PC-3 (cell line): ENCODE data around the gene EYS. TPM values are rescaled to one million over a fixed set of nuclear protein-coding genes. Genes with fewer than 3 reads are reported as not detected.

Experiments used
- ATAC-seq: fragments of 200-7000 bp; cut with Tn5 transposase; 2 replicates; pipeline ENCODE4 v1.9.1; 2020; ENCODE audit warnings: mild to moderate bottlenecking, moderate library complexity
- BruUV-seq: library from RNA; stranded (reverse); fragments of 400-500 nt; replicated peaks from 2 replicates; lab custom pipeline; 2021; lab: Mats Ljungman, UMichigan
- CTCF ChIA-PET: fragments of 300-600 bp; sonication (Branson Sonifier 250); formaldehyde crosslinking; loops from one replicate; lab custom pipeline; 2022; ENCODE audit warnings: antibody characterized with exemption; lab: Charles Lee
- POLR2A ChIA-PET: fragments of 300-600 bp; sonication (Branson Sonifier 250); formaldehyde crosslinking; loops from one replicate; lab custom pipeline; 2022; ENCODE audit warnings: antibody characterized with exemption; ENCODE audit not compliant: unreplicated experiment; lab: Charles Lee
- DNase-seq: peaks from one replicate; pipeline ENCODE4 v3.0.0-alpha.2; 2015
- H2AFZ ChIP-seq: fragments of 300-600 bp; sonication (generic); 2 replicates; pipeline ENCODE4 v1.6.0; 2016; ENCODE audit warnings: antibody characterized with exemption, low read length
- H3F3A ChIP-seq: fragments of 300-600 bp; sonication (generic); one replicate; pipeline ENCODE4 v1.6.0; 2017; ENCODE audit warnings: antibody characterized with exemption, low read length, control low read depth, mild to moderate bottlenecking; ENCODE audit not compliant: unreplicated experiment
- H3K27ac ChIP-seq: fragments of 300-600 bp; sonication (generic); 2 replicates; pipeline ENCODE4 v1.5.1; 2016; ENCODE audit warnings: mild to moderate bottlenecking, low read length
- H3K27me3 ChIP-seq: fragments of 300-600 bp; sonication (generic); 2 replicates; pipeline ENCODE4 v1.6.1; 2016; ENCODE audit warnings: low read length, mixed read lengths
- H3K36me3 ChIP-seq: fragments of 300-600 bp; sonication (generic); 2 replicates; pipeline ENCODE4 v1.6.1; 2016; ENCODE audit warnings: low read depth, mixed run types, low read length, mixed read lengths
- H3K4me1 ChIP-seq: fragments of 300-600 bp; sonication (generic); 2 replicates; pipeline ENCODE4 v1.5.1; 2016; ENCODE audit warnings: low read length; ENCODE audit not compliant: insufficient read depth
- H3K4me2 ChIP-seq: fragments of 300-600 bp; sonication (generic); 2 replicates; pipeline ENCODE4 v1.6.0; 2016; ENCODE audit warnings: low read length
- H3K4me3 ChIP-seq: fragments of 300-600 bp; sonication (generic); 2 replicates; pipeline ENCODE4 v1.5.1; 2016; ENCODE audit warnings: mild to moderate bottlenecking, low read length, mixed read lengths
- H3K79me2 ChIP-seq: fragments of 300-600 bp; sonication (generic); 2 replicates; pipeline ENCODE4 v1.6.1; 2017; ENCODE audit warnings: low read length, mixed read lengths
- H3K9ac ChIP-seq: fragments of 300-600 bp; sonication (generic); 2 replicates; pipeline ENCODE4 v1.6.0; 2016; ENCODE audit warnings: mild to moderate bottlenecking, low read length
- H3K9me2 ChIP-seq: fragments of 300-600 bp; sonication (generic); replicated peaks from 2 replicates; pipeline ENCODE4 v1.6.1; 2016; ENCODE audit warnings: mixed run types, low read length, mixed read lengths
- H3K9me3 ChIP-seq: fragments of 300-600 bp; sonication (generic); 2 replicates; pipeline ENCODE4 v1.6.1; 2016; ENCODE audit warnings: low read length, mixed read lengths
- H4K20me1 ChIP-seq: fragments of 300-600 bp; sonication (generic); 2 replicates; pipeline ENCODE4 v1.6.1; 2016; ENCODE audit warnings: low read length, mixed read lengths
- CTCF ChIP-seq: fragments of 300-600 bp; sonication (generic); conservative IDR thresholded peaks from 2 replicates; pipeline ENCODE4 v1.5.1; 2017; ENCODE audit warnings: antibody characterized with exemption, low read depth, mild to moderate bottlenecking, low read length
- EZH2 ChIP-seq: fragments of 300-600 bp; sonication (generic); IDR thresholded peaks from one replicate; pipeline ENCODE4 v1.6.1; 2017; ENCODE audit warnings: antibody characterized with exemption, mild to moderate bottlenecking, low read length; ENCODE audit not compliant: unreplicated experiment
- EZH2phosphoT487 ChIP-seq: fragments of 300-600 bp; sonication (generic); IDR thresholded peaks from 2 replicates; pipeline ENCODE4 v1.6.1; 2018; ENCODE audit warnings: mild to moderate bottlenecking, antibody characterized with exemption, low read length, borderline replicate concordance
- intact Hi-C: fragments of 100-400 bp; cut with micrococcal nuclease; formaldehyde crosslinking; loops from 2 replicates; pipeline ENCODE4 v1.9.0; 2023
- total RNA-seq: library from RNA; depleted of rRNA; stranded (reverse); fragments of >200 nt; gene quantifications from 2 replicates; pipeline ENCODE4 v1.2.3, GENCODE V29; 2014

Gene EYS
- total RNA-seq, 1 experiment from 2014 or later, result 0.07 TPM

- no peaks in the 10 kb centered on the region for H3K36me3 ChIP-seq
- no peak overlapping the region for H2AFZ ChIP-seq
- no TSS peak for BruUV-seq
- H3K27ac ChIP-seq, result no peak overlapping the region
- POLR2A ChIA-PET, result no interaction called here
- intact Hi-C loops, result no loop called here
- no peaks in the 10 kb centered on the region for H3K27me3 ChIP-seq
- CTCF ChIA-PET, result no interaction called here
- no peak for ATAC-seq
- H3K9me3 ChIP-seq, result no peaks in the 10 kb centered on the region
- H3K9ac ChIP-seq, result no peak overlapping the region
- H3F3A ChIP-seq, result no peaks in the 10 kb centered on the region
- TF ChIP-seq CTCF, result no peak
- TF ChIP-seq EZH2, result no peak
- no peak for TF ChIP-seq EZH2phosphoT487
- DNase-seq, result no peak
- no peak overlapping the region for H3K4me3 ChIP-seq
- no peaks in the 10 kb centered on the region for H3K4me1 ChIP-seq
- no peak overlapping the region for H3K4me2 ChIP-seq
- no peaks in the 10 kb centered on the region for H4K20me1 ChIP-seq
- no peaks in the 10 kb centered on the region for H3K79me2 ChIP-seq
- no peaks in the 10 kb centered on the region for H3K9me2 ChIP-seq
Measured at GRCh38 chr6:65701325-65701724, 5.7 kb downstream of the EYS start.

GRCh38 chr6:65700561-65700960 lies 6.5 kb downstream of the EYS start:
- H3K36me3 ChIP-seq, result no peaks in the 10 kb centered on the region
- CTCF ChIA-PET, result interaction anchor here (0.7 kb wide), 1 partner anchor 423 kb away, joined by 6 read pairs; no protein-coding TSS in a partner anchor
- no peaks in the 10 kb centered on the region for H3F3A ChIP-seq
- BruUV-seq, result no TSS peak
- DNase-seq, result no peak
- H3K27ac ChIP-seq, result no peak overlapping the region
- no peaks in the 10 kb centered on the region for H4K20me1 ChIP-seq
- intact Hi-C loops, result no loop called here
- no peaks in the 10 kb centered on the region for H3K9me3 ChIP-seq
- H3K4me1 ChIP-seq, result no peaks in the 10 kb centered on the region
- H2AFZ ChIP-seq, result no peak overlapping the region
- POLR2A ChIA-PET, result no interaction called here
- no peak overlapping the region for H3K9ac ChIP-seq
- no peak for TF ChIP-seq CTCF
- TF ChIP-seq EZH2, result no peak
- no peak for TF ChIP-seq EZH2phosphoT487
- ATAC-seq, result no peak
- no peak overlapping the region for H3K4me2 ChIP-seq
- no peak overlapping the region for H3K4me3 ChIP-seq
- no peaks in the 10 kb centered on the region for H3K9me2 ChIP-seq
- H3K27me3 ChIP-seq, result no peaks in the 10 kb centered on the region
- H3K79me2 ChIP-seq, result no peaks in the 10 kb centered on the region

GRCh38 chr6:65692109-65692508 lies 14.9 kb downstream of the EYS start:
- ChIA-PET POLR2A (no interaction called here), CTCF (no interaction called here)
- no TSS peak for BruUV-seq
- H3K79me2 ChIP-seq, result no peaks in the 10 kb centered on the region
- H3K9me3 ChIP-seq, result no peaks in the 10 kb centered on the region
- DNase-seq (no peak), ATAC-seq (no peak)
- H3K27me3 ChIP-seq, result no peaks in the 10 kb centered on the region
- intact Hi-C loops, result no loop called here
- H3K9me2 ChIP-seq, result no peaks in the 10 kb centered on the region
- no peaks in the 10 kb centered on the region for H3F3A ChIP-seq
- no peak overlapping the region for H3K9ac ChIP-seq
- no peaks in the 10 kb centered on the region for H3K4me1 ChIP-seq
- TF ChIP-seq CTCF, result no peak
- TF ChIP-seq EZH2phosphoT487, result no peak
- H2AFZ ChIP-seq, result no peak overlapping the region
- H3K4me3 ChIP-seq, result no peak overlapping the region
- no peaks in the 10 kb centered on the region for H4K20me1 ChIP-seq
- H3K4me2 ChIP-seq, result no peak overlapping the region
- no peaks in the 10 kb centered on the region for H3K36me3 ChIP-seq
- H3K27ac ChIP-seq, result no peak overlapping the region
